Hepatocyte (in vitro differentiated cells): ENCODE results near the gene SIGLEC1.

Experiments
- CTCF ChIP-seq: fragments of 200-600 bp; sonication (generic); IDR thresholded peaks from 2 replicates; pipeline ENCODE4 v1.5.1; 2016; ENCODE audit warnings: antibody characterized with exemption, mild to moderate bottlenecking; ENCODE audit not compliant: poor library complexity
- EZH2 ChIP-seq: fragments of 200-600 bp; sonication (generic); IDR thresholded peaks from 2 replicates; pipeline ENCODE4 v1.6.1; 2016; ENCODE audit warnings: antibody characterized with exemption, mild to moderate bottlenecking, borderline replicate concordance
- EZH2phosphoT487 ChIP-seq: fragments of 200-600 bp; sonication (generic); IDR thresholded peaks from one replicate; pipeline ENCODE4 v1.6.1; 2018; ENCODE audit warnings: antibody characterized with exemption, mild to moderate bottlenecking, low read depth, moderate library complexity; ENCODE audit not compliant: unreplicated experiment, severe bottlenecking

GRCh38 chr20:3673221-3674070, 39.0 kb downstream of the SIGLEC1 start:
- TF ChIP-seq CTCF (no peak), EZH2 (no peak), EZH2phosphoT487 (no peak)
